SW480 (cell line): ENCODE data around the gene SMAD3.

ENCODE experiments used
- DNase-seq: peaks from one replicate; pipeline ENCODE4 v3.0.0-alpha.2; 2016; ENCODE audit warnings: low spot score

The SMAD3 gene

GRCh38 chr15:67096546-67097294, 31.3 kb downstream of the SMAD3 start:
- DNase-seq: no peak

- DNase-seq: no peak
These were observed 32.0 kb downstream of the SMAD3 start for GRCh38 chr15:67097424-67097823.

- DNase-seq: peak; percentile 66
These were observed 32.7 kb downstream of the SMAD3 start for GRCh38 chr15:67097930-67098740.

GRCh38 chr15:67098768-67099282, 33.4 kb downstream of the SMAD3 start:
- DNase-seq: peak; percentile 41

GRCh38 chr15:67100124-67100791, 34.9 kb downstream of the SMAD3 start:
- no peak for DNase-seq

GRCh38 chr15:67100801-67101581, 35.6 kb downstream of the SMAD3 start:
- DNase-seq: no peak

GRCh38 chr15:67101911-67102598, 36.7 kb downstream of the SMAD3 start:
- DNase-seq: peak; percentile 47

- no peak for DNase-seq
These were observed 37.2 kb downstream of the SMAD3 start for GRCh38 chr15:67102599-67102929.

GRCh38 chr15:67103021-67103420, 37.6 kb downstream of the SMAD3 start:
- DNase-seq: no peak

- no peak for DNase-seq
These were observed 38.0 kb downstream of the SMAD3 start for GRCh38 chr15:67103432-67103831.

- DNase-seq: no peak
These were observed 38.5 kb downstream of the SMAD3 start for GRCh38 chr15:67103869-67104268.

- DNase-seq: no peak
These were observed 39.1 kb downstream of the SMAD3 start for GRCh38 chr15:67104510-67104909.

- peak; percentile 90 for DNase-seq
These were observed 39.9 kb downstream of the SMAD3 start for GRCh38 chr15:67105065-67105951.

GRCh38 chr15:67105991-67106763, 40.8 kb downstream of the SMAD3 start:
- no peak for DNase-seq

GRCh38 chr15:67106764-67107013, 41.3 kb downstream of the SMAD3 start:
- DNase-seq: no peak

GRCh38 chr15:67107014-67107812, 41.8 kb downstream of the SMAD3 start:
- peak; percentile 94 for DNase-seq

GRCh38 chr15:67108122-67108961, 42.9 kb downstream of the SMAD3 start:
- DNase-seq: no peak
